ENCODE data around the gene AMY1C. TPM values are rescaled to one million over a fixed set of nuclear protein-coding genes. Genes with fewer than 3 reads are reported as not detected.
A peak's percentile ranks its signal among the peaks of the same experiment; 100 is the strongest.
"Not testable (repeated sequence)": the region's sequence is repeated elsewhere in the genome, so short reads cannot be mapped to it uniquely, and the experiment has no call there.

AMY1C gene
- total RNA-seq, 1 experiment from 2014 or later: not detected

GRCh38 chr1:103748273-103748672 lies 1.4 kb upstream of the AMY1C start:
- H3K27ac Mint-ChIP-seq (ENCODE audit: unreplicated experiment); intact Hi-C loops (cut with micrococcal nuclease; ENCODE audit: unreplicated experiment); H3K36me3 Mint-ChIP-seq (ENCODE audit: insufficient read depth, unreplicated experiment); DNase-seq; H3K4me3 Mint-ChIP-seq (ENCODE audit: low read depth, unreplicated experiment); H3K4me1 Mint-ChIP-seq (ENCODE audit: low read depth, unreplicated experiment); H3K27me3 Mint-ChIP-seq (ENCODE audit: unreplicated experiment); H3K9me3 Mint-ChIP-seq (ENCODE audit: low read depth, unreplicated experiment); CTCF ChIA-PET; BruUV-seq (replicated peaks): not testable (repeated sequence)

- TF ChIP-seq CTCF (IDR thresholded peaks at IDR 0.05; ENCODE audit: unreplicated experiment): no peak
- CTCF ChIA-PET: no interaction called here
These were observed 12.2 kb downstream of the AMY1C start for GRCh38 chr1:103761896-103762295.

GRCh38 chr1:103779932-103780331 lies 30.2 kb downstream of the AMY1C start:
- Mint-ChIP-seq H3K27me3 (ENCODE audit: unreplicated experiment) (no peaks in the 10 kb centered on the region), H3K27ac (ENCODE audit: unreplicated experiment) (no peak overlapping the region), H3K9me3 (ENCODE audit: low read depth, unreplicated experiment) (no peaks in the 10 kb centered on the region), H3K36me3 (ENCODE audit: insufficient read depth, unreplicated experiment) (no peaks in the 10 kb centered on the region), H3K4me3 (ENCODE audit: low read depth, unreplicated experiment) (no peak overlapping the region), H3K4me1 (ENCODE audit: low read depth, unreplicated experiment) (no peaks in the 10 kb centered on the region)
- no peak for TF ChIP-seq CTCF (IDR thresholded peaks at IDR 0.05; ENCODE audit: unreplicated experiment)
- no peak for DNase-seq
- intact Hi-C loops (cut with micrococcal nuclease; ENCODE audit: unreplicated experiment): no loop called here
- CTCF ChIA-PET: no interaction called here
- no TSS peak for BruUV-seq (replicated peaks)

More at GRCh38 chr1:103761896-103762295, 12.2 kb downstream of the AMY1C start:
- H3K9me3 Mint-ChIP-seq (ENCODE audit: low read depth, unreplicated experiment): no peaks in the 10 kb centered on the region
- H3K27ac Mint-ChIP-seq (ENCODE audit: unreplicated experiment): no peak overlapping the region
- H3K4me3 Mint-ChIP-seq (ENCODE audit: low read depth, unreplicated experiment): no peak overlapping the region
- no peaks in the 10 kb centered on the region for H3K36me3 Mint-ChIP-seq (ENCODE audit: insufficient read depth, unreplicated experiment)
- BruUV-seq (replicated peaks): no TSS peak
- H3K4me1 Mint-ChIP-seq (ENCODE audit: low read depth, unreplicated experiment): no peaks in the 10 kb centered on the region
- intact Hi-C loops (cut with micrococcal nuclease; ENCODE audit: unreplicated experiment): no loop called here
- H3K27me3 Mint-ChIP-seq (ENCODE audit: unreplicated experiment): no peaks in the 10 kb centered on the region
- DNase-seq: no peak

GRCh38 chr1:103783944-103784377 lies 34.3 kb downstream of the AMY1C start:
- H3K4me1 Mint-ChIP-seq (ENCODE audit: low read depth, unreplicated experiment): no peaks in the 10 kb centered on the region
- H3K9me3 Mint-ChIP-seq (ENCODE audit: low read depth, unreplicated experiment): no peaks in the 10 kb centered on the region
- no TSS peak for BruUV-seq (replicated peaks)
- H3K36me3 Mint-ChIP-seq (ENCODE audit: insufficient read depth, unreplicated experiment): no peaks in the 10 kb centered on the region
- no peak overlapping the region for H3K4me3 Mint-ChIP-seq (ENCODE audit: low read depth, unreplicated experiment)
- DNase-seq: no peak
- H3K27ac Mint-ChIP-seq (ENCODE audit: unreplicated experiment): no peak overlapping the region
- CTCF ChIA-PET: no interaction called here
- intact Hi-C loops (cut with micrococcal nuclease; ENCODE audit: unreplicated experiment): no loop called here
- H3K27me3 Mint-ChIP-seq (ENCODE audit: unreplicated experiment): no peaks in the 10 kb centered on the region
- TF ChIP-seq CTCF (IDR thresholded peaks at IDR 0.05; ENCODE audit: unreplicated experiment): no peak

- Mint-ChIP-seq H3K9me3 (ENCODE audit: low read depth, unreplicated experiment) (no peaks in the 10 kb centered on the region), H3K36me3 (ENCODE audit: insufficient read depth, unreplicated experiment) (no peaks in the 10 kb centered on the region), H3K4me1 (ENCODE audit: low read depth, unreplicated experiment) (no peaks in the 10 kb centered on the region), H3K27me3 (ENCODE audit: unreplicated experiment) (no peaks in the 10 kb centered on the region), H3K27ac (ENCODE audit: unreplicated experiment) (no peak overlapping the region), H3K4me3 (ENCODE audit: low read depth, unreplicated experiment) (no peak overlapping the region)
- BruUV-seq (replicated peaks): no TSS peak
- CTCF ChIA-PET: no interaction called here
- intact Hi-C loops (cut with micrococcal nuclease; ENCODE audit: unreplicated experiment): loop anchor here (5.0 kb wide), 2 partner anchors 154 to 344 kb away; no protein-coding TSS in a partner anchor
- TF ChIP-seq CTCF (IDR thresholded peaks at IDR 0.05; ENCODE audit: unreplicated experiment): no peak
- peak; percentile 1 for DNase-seq
These were observed 38.7 kb downstream of the AMY1C start for GRCh38 chr1:103788377-103788776.
